SKM-1 treated with dmso at 0.1 percent for 144 hours (cell line): ENCODE results near the gene USP12.
"Not testable (repeated sequence)": the region's sequence is repeated elsewhere in the genome, so short reads cannot be mapped to it uniquely, and the experiment has no call there.

Experiments
- DNase-seq: peaks from one replicate; lab custom pipeline; 2025; ENCODE audit not compliant: unreplicated experiment; lab: John Stamatoyannopoulos, UW

The USP12 gene

DNA sequence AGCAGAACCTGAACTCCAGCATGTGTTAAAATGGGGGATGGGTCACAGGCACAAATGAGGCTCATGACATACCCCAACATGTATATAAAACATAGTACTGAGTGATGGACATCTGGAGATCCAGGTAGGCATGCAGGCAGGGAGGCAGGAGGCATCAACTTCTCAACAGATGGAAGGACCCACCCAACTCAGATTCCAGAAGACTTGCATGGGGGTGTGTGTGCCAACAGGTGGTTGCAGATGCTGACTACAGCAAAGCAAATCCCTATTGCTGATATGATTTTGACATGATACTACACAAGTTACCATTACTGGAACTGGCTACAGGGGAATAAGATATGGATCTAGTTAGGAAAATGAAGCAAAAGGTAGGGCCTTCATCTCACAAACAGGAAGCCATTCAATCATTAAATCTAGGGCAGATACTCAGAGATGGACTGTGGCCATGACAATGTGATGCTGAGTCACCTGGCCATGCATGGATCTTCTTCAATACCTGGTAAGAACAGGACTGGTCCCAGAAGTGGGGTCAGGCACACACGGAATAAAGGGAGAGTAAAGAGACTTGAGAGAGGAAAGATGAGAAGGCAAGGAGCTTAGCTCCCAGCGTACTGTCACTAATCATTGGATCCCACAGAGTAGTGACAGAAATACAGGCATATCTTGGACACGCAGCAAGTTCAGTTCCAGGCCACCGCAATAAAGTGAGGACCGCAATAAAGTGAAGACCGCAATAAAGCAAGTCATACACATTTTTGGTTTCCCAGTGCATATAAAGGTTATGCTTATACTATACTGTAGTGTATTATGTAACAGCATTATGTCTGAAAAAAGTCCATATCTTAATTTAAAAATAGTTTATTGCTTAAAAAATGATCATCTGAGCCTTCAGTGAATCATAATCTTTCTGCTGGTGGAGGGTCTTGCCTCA is 91.3 kb downstream of the USP12 start:
- no peak for DNase-seq

- no peak for DNase-seq
Observed at GRCh38 chr13:27079421-27079958, 92.1 kb downstream of the USP12 start.

DNA sequence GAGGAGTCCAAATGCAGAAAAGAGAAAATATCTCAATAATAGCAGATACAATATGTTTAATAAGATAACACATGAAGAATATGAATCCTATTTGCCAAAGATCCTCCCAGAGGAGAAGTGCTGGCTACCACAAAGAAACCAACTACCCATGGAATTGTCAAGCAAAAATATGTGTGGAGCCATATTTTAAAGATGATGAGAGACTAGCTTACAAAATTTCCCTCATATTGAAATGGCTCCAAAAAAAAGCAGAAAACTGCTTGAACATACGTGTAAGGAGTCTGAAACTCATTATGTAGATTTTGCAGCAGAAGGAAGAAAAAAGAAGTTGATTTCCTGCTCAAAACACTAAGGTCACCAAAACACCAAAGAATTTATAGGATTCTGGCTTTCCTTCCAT is 94.2 kb downstream of the USP12 start:
- no peak for DNase-seq

- DNase-seq = no peak
Observed at GRCh38 chr13:27076421-27076820, 95.2 kb downstream of the USP12 start.

GRCh38 chr13:27073186-27073585 is 98.4 kb downstream of the USP12 start:
- DNase-seq = no peak

- not testable (repeated sequence) for DNase-seq
Observed at GRCh38 chr13:27066123-27066522, 105.5 kb downstream of the USP12 start.

- no peak for DNase-seq
Observed at GRCh38 chr13:27065582-27065981, 106.0 kb downstream of the USP12 start.

GRCh38 chr13:27064252-27064995 is 107.2 kb downstream of the USP12 start:
- no peak for DNase-seq

DNA sequence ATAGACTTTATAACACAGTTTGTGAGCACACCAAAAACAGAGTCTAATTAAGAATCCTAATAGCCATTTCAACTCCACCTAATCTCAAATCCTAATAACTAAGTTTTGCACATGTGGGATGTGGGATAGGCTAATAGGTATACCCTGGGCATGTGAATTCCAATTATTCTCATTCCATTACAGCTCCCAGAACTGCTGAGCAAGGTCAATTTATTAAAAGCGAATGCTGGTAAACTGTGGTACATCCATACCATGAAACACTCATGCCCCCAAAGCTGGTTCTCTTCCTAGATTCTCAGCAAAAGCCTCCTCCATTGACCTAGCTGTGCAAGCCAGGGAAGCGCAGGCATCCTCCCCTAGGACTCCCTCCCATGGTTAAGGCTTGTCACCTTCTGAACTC is 113.8 kb downstream of the USP12 start:
- DNase-seq = no peak

GRCh38 chr13:27055526-27055925 is 116.1 kb downstream of the USP12 start:
- no peak for DNase-seq

DNA sequence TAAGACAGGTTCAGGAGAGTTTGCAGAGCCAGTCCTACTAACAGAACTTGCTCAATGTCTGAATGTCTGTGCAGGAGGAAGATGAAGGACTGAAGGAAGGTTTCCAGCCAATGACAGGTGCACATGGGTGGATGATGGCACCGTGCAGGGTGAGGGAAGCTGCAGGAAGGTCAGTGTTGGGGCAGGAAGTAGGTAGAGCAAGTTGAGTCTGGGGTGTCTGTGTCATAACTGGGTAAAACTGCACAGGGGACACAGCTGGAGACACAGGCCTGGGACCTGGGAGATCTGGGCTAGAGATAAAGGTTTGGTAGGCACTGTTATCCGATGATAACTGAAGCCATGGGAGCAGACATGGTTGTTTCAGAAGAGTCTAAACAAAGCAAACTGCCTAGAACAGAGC is 116.9 kb downstream of the USP12 start:
- no peak for DNase-seq

GRCh38 chr13:27053902-27054595 is 117.6 kb downstream of the USP12 start:
- DNase-seq = no peak

GRCh38 chr13:27053210-27053884 is 118.3 kb downstream of the USP12 start:
- DNase-seq = no peak

DNA sequence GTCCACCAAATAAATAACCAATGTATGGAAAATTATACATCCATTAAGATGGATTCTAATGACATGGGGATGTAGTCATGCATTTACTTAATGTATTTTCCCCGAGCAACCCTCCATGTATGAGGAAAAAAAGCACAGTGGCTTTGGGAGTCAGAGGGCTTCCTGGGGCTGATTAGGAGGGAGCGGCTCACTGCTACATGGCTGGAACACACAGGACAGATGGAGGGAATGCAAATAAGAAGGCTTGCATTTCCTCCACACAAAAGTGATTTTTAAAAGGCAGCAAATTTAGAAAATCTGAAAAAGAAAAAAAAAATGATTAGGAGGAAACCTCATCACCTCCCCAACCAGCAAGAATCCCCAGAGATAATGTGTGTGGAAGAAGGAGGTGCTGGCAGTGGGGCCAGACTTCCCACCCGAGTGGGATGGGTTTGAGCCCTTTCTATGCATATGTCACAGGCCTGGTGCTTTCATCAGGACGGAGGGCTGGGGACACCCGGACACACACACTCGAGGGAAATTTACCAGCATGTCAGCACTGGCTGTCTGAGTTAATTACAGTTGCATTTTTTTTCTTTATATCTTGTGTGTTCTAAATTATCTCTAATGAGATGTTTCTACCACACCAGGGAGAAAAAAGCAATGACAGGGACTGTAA is 118.9 kb downstream of the USP12 start:
- no peak for DNase-seq

DNA sequence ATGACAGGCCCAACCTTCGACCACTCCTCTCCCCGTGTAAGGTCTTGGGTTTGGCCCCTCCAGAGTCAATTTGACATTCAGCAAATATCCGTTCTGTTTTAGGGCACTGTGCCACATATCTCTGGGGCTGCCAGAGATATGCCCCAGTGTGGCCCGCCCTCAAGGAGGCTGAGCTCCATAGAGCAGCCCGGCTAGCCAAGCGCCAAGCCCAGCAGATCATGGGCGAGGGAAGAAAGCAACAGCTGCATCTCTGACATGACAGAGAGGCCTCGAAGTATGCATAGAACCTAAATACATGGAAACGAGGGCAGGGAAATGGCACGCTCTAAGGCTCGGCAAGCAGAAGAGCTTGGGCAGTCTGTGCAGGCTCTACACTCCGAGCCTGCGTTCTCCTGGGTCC is 124.5 kb downstream of the USP12 start:
- DNase-seq = no peak

- no peak for DNase-seq
Observed at GRCh38 chr13:27044837-27045570, 126.6 kb downstream of the USP12 start.

GRCh38 chr13:27043013-27043412 is 128.6 kb downstream of the USP12 start:
- DNase-seq = no peak

DNA sequence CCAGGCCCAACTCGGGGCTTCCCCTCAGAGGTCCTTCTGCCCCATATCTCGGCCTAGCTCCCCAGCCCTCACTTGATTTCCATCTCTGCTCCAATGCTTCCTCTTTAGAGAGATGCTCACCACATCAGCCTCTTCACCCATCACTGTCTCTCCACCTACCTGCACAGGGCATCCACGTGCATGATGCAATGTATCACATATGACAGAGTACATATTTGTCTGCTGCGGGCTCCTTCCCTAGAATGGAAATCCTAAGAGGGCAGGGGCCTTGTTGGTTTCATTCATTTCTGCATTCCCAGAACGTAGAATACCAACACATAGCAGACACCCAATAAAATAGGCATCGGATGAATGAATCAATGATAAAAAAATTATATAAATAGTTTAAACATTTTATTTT is 130.3 kb downstream of the USP12 start:
- no peak for DNase-seq

DNA sequence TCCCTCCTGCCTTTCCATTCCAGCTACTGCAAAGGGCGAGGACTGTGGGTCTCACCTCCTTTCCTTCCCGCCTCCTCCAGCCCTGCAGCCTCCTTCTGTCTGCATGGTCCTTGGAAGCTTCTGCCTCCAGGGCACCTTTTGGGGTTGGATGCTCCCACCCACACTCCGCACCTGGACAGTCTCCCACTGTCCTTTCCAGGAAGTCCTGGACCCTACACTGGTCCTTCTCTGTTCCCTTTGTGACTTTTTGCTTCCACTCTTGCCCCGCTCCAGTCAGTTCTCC is 130.8 kb downstream of the USP12 start:
- DNase-seq = no peak

GRCh38 chr13:27039171-27039701 is 132.4 kb downstream of the USP12 start:
- no peak for DNase-seq
